Activated naive CD8-positive, alpha-beta T cell treated with anti-CD3 and anti-CD28 coated beads, Interleukin-2, amount 50 U/mL, for 16 hours (primary cell): ENCODE results near the gene MYLIP.

ENCODE experiments used
- DNase-seq: peaks from one replicate; pipeline ENCODE4 v3.0.0-alpha.2; 2020; ENCODE audit warnings: low read depth, low spot score

Gene MYLIP

GRCh38 chr6:16128759-16129622 lies at the start of gene MYLIP:
TSS of gene MYLIP (plus strand) at chr6:16129086. CDS start at chr6:16129323, 237 bp downstream.
- peak; percentile 96 for DNase-seq

- DNase-seq: no peak
Observed at GRCh38 chr6:16079354-16079753, 49.5 kb upstream of the MYLIP start.

- no peak for DNase-seq
Observed at GRCh38 chr6:16080204-16080603, 48.7 kb upstream of the MYLIP start.

- DNase-seq: no peak
Observed at GRCh38 chr6:16081326-16081725, 47.6 kb upstream of the MYLIP start.

GRCh38 chr6:16082361-16082760 lies 46.5 kb upstream of the MYLIP start:
- no peak for DNase-seq

- DNase-seq: no peak
Observed at GRCh38 chr6:16086965-16087364, 41.9 kb upstream of the MYLIP start.

GRCh38 chr6:16087386-16087785 lies 41.5 kb upstream of the MYLIP start:
- no peak for DNase-seq

GRCh38 chr6:16088409-16088808 lies 40.5 kb upstream of the MYLIP start:
- no peak for DNase-seq

GRCh38 chr6:16089232-16090062 lies 39.4 kb upstream of the MYLIP start:
- DNase-seq: no peak

GRCh38 chr6:16090452-16090851 lies 38.4 kb upstream of the MYLIP start:
- no peak for DNase-seq

GRCh38 chr6:16090920-16091319 lies 38.0 kb upstream of the MYLIP start:
- DNase-seq: no peak

- DNase-seq: no peak
Observed at GRCh38 chr6:16092140-16092539, 36.7 kb upstream of the MYLIP start.

GRCh38 chr6:16092990-16093389 lies 35.9 kb upstream of the MYLIP start:
- no peak for DNase-seq

- DNase-seq: no peak
Observed at GRCh38 chr6:16095180-16095579, 33.7 kb upstream of the MYLIP start.

GRCh38 chr6:16097382-16098171 lies 31.3 kb upstream of the MYLIP start:
- no peak for DNase-seq

- DNase-seq: no peak
Observed at GRCh38 chr6:16098211-16098610, 30.7 kb upstream of the MYLIP start.

- no peak for DNase-seq
Observed at GRCh38 chr6:16102208-16102607, 26.7 kb upstream of the MYLIP start.

GRCh38 chr6:16103722-16104121 lies 25.2 kb upstream of the MYLIP start:
- DNase-seq: no peak

- DNase-seq: no peak
Observed at GRCh38 chr6:16104624-16105433, 24.1 kb upstream of the MYLIP start.

GRCh38 chr6:16105854-16106253 lies 23.0 kb upstream of the MYLIP start:
- no peak for DNase-seq
